22Rv1 (cell line): ENCODE data around the gene GPAT3.

Experiments
- CTCF ChIP-seq: fragments of 450-650 bp; IDR thresholded peaks from 2 replicates; pipeline ENCODE4 v1.5.1; 2017; ENCODE audit warnings: mild to moderate bottlenecking
- ZFX ChIP-seq: fragments of 450-650 bp; IDR thresholded peaks from 2 replicates; pipeline ENCODE4 v1.6.1; 2017; ENCODE audit warnings: antibody characterized with exemption, borderline replicate concordance

GRCh38 chr4:83510442-83510841, 25.5 kb upstream of the GPAT3 start:
- TF ChIP-seq CTCF (no peak), ZFX (no peak)
